Lung (tissue), 12 donors: ENCODE results near the gene UBE2H. TPM values are rescaled to one million over a fixed set of nuclear protein-coding genes. Genes with fewer than 3 reads are reported as not detected.

Experiments
- ATAC-seq: fragments of 200-7000 bp; cut with Tn5 transposase; one replicate; pipeline ENCODE4 v1.9.1; 2020; ENCODE audit warnings: moderate number of reproducible peaks; ENCODE audit not compliant: insufficient read depth, low FRiP score
- DNase-seq, 3 donors: peaks; one replicate each; pipeline ENCODE4 v3.0.0-alpha.2; 2013 to 2017
- H3K27ac ChIP-seq, 2 donors: one replicate each; pipeline ENCODE4 v1.5.1; 2013; ENCODE audit warnings: mild to moderate bottlenecking in 2 of 2, moderate library complexity in 2 of 2, control low read depth in 1 of 2, inconsistent platforms in 1 of 2, low read depth in 1 of 2, low read length in 1 of 2
- H3K27me3 ChIP-seq, 3 donors: one replicate each; pipeline ENCODE4 v1.5.1; 2013; ENCODE audit warnings: low read length in 2 of 3; ENCODE audit not compliant: control insufficient read depth in 3 of 3, insufficient read depth in 3 of 3
- H3K36me3 ChIP-seq, 4 donors: one replicate each; pipeline ENCODE4 v1.5.1; 2013; ENCODE audit warnings: low read length in 4 of 4, mild to moderate bottlenecking in 1 of 4, moderate library complexity in 1 of 4; ENCODE audit not compliant: control insufficient read depth in 4 of 4, insufficient read depth in 4 of 4
- H3K4me1 ChIP-seq, 5 donors: one replicate each; pipeline ENCODE4 v1.5.1; 2013; ENCODE audit warnings: low read length in 5 of 5, mild to moderate bottlenecking in 2 of 5, moderate library complexity in 1 of 5; ENCODE audit not compliant: control insufficient read depth in 5 of 5, insufficient read depth in 5 of 5
- H3K4me3 ChIP-seq: one replicate; pipeline ENCODE4 v1.5.1; 2013; ENCODE audit warnings: mild to moderate bottlenecking, control low read depth, moderate library complexity
- H3K9ac ChIP-seq, 2 donors: one replicate each; pipeline ENCODE4 v1.5.1; 2013; ENCODE audit warnings: low read length in 2 of 2, control low read depth in 1 of 2; ENCODE audit not compliant: insufficient read depth in 1 of 2
- H3K9me3 ChIP-seq, 4 donors: one replicate each; pipeline ENCODE4 v1.5.1; 2013; ENCODE audit warnings: low read length in 3 of 4, mild to moderate bottlenecking in 1 of 4, moderate library complexity in 1 of 4; ENCODE audit not compliant: control insufficient read depth in 4 of 4, insufficient read depth in 3 of 4
- WGBS, 2 donors: extraction: QIAGEN DNeasy Blood & Tissue Kit; methylation state at CpG; one replicate each; pipeline ENCODE4 v1.1.7; 2013; 5-methylcytosine and 5-hydroxymethylcytosine counted together
- polyA plus RNA-seq, 2 donors: library from polyadenylated mRNA; stranded (reverse); fragments of 200-250 nt; gene quantifications; one replicate each; pipeline ENCODE4 v1.2.1, GENCODE V29; 2013
- total RNA-seq, 2 donors: library from RNA; depleted of rRNA in 1 of 2; stranded (reverse); fragments of >200 nt in 1 of 2; gene quantifications; one replicate each; pipeline ENCODE4 v1.2.1, GENCODE V29; 2014 to 2021
- TF ChIP-seq, protein P1 (sequence below): IDR thresholded peaks from 2 replicates; pipeline ENCODE4 v1.5.1; 2012; ENCODE audit warnings: mild to moderate bottlenecking; ENCODE audit errors: control extremely low read depth, extremely low read depth
- donor health status: control.
- donor health status: control.
- donor health status: Bipolar disorder and iron deficiency.
- donor health status: healthy.
- donor health status: DM: yes; HTN: yes; CAD: no.

UBE2H gene
- total and polyA plus RNA-seq, 4 donors, result 23.0 to 102 (median 49.7) TPM

DNA sequence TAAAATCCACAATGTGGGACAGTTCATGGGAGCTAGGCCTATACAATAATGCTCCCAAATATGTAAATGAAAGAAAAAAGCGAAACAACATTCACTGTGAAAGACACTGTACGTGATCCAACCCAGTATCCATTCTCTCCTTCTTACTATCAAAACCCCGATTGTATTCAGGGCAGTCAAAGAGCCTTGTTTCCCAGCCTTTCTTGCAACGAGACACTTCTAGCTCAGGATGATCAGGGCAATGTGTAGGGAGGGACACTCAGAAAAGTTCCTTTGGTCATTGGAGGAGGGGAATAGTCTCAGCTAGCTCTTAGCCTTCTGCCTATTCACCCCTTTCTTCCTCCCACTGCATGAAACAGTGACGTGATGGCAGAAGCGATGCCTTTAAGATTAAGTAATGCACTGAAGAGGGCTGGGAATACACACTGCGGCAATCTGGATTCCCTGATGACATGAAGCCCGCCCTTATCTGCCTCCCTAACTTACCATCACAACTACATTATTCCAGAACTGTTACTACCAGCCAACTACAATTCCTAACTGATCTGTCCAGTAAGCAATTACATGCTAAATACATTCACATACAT, 27.3 kb downstream of the UBE2H start:
- Histone ChIP-seq H3K36me3 (peaks cover 3 to 4% (median 3%) of the 10 kb centered on the region in 4 donors), H3K9ac (no peak overlapping the region), H3K27ac (peak overlapping the region in 1 of 2 donors; percentile 82), H3K4me3 (no peak overlapping the region), H3K4me1 (peaks cover 0 to 13% (median 0%) of the 10 kb centered on the region in 5 donors), H3K9me3 (no peaks in the 10 kb centered on the region), H3K27me3 (no peaks in the 10 kb centered on the region)
- 83% methylated on average over 8 of the region's 8 CpGs for WGBS, 2 donors
- ATAC-seq, result no peak
- TF ChIP-seq, protein P1, sequence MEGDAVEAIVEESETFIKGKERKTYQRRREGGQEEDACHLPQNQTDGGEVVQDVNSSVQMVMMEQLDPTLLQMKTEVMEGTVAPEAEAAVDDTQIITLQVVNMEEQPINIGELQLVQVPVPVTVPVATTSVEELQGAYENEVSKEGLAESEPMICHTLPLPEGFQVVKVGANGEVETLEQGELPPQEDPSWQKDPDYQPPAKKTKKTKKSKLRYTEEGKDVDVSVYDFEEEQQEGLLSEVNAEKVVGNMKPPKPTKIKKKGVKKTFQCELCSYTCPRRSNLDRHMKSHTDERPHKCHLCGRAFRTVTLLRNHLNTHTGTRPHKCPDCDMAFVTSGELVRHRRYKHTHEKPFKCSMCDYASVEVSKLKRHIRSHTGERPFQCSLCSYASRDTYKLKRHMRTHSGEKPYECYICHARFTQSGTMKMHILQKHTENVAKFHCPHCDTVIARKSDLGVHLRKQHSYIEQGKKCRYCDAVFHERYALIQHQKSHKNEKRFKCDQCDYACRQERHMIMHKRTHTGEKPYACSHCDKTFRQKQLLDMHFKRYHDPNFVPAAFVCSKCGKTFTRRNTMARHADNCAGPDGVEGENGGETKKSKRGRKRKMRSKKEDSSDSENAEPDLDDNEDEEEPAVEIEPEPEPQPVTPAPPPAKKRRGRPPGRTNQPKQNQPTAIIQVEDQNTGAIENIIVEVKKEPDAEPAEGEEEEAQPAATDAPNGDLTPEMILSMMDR, result no peak
- DNase-seq, result no peak

DNA sequence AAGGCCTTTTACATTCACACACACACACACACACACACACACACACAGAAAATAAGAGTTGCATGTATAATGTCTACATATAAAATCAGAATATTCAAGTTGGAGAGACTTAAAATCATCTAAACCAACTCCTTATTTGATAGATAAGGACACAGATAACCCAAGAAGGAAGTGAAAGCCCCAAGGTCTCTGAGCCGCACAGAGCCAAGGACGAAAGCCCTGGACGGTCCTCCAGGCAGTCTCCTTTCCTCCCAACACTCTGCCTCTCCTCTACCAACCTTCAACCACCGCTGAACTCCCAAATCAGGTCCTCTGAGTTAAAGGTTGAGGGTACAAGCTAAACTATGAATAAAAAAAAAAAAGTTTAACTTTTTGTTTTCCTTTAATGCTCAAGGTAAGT, 28.2 kb downstream of the UBE2H start:
- no peak overlapping the region for H3K9ac ChIP-seq
- ATAC-seq, result no peak
- H3K27me3 ChIP-seq, result no peaks in the 10 kb centered on the region
- H3K4me3 ChIP-seq, result no peak overlapping the region
- H3K4me1 ChIP-seq, result peaks cover 0 to 13% (median 0%) of the 10 kb centered on the region in 5 donors
- DNase-seq, result no peak
- H3K27ac ChIP-seq, result no peak overlapping the region
- TF ChIP-seq, protein P1, result no peak
- H3K9me3 ChIP-seq, result no peaks in the 10 kb centered on the region
- WGBS, 2 donors, result 80 to 90% methylated on average over 4 of the region's 4 CpGs
- peaks cover 3 to 4% (median 3%) of the 10 kb centered on the region in 4 donors for H3K36me3 ChIP-seq

DNA sequence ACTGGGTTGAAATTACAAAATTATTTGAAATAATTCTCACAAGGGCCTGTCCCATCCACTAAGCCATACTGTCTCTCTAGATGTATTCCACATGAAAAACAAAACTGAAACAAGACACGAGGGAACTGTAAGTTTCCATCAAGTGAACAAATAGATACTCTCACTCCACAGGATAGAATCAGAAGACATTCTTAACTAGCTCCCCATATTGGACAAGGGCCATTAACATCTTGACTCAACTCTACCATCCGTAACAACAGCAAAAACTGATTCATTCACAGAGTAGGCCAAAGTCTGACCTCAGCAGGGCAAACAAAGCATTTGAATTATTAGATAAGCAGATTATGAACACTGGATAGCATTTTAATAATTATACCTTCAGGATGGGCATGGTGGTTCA, 29.1 kb downstream of the UBE2H start:
- Histone ChIP-seq H3K36me3 (peaks cover 2 to 3% (median 3%) of the 10 kb centered on the region in 4 donors), H3K27ac (peak overlapping the region in 1 of 2 donors; percentile 81), H3K9me3 (no peaks in the 10 kb centered on the region), H3K9ac (no peak overlapping the region), H3K27me3 (no peaks in the 10 kb centered on the region), H3K4me3 (no peak overlapping the region), H3K4me1 (peaks cover 0 to 19% (median 0%) of the 10 kb centered on the region in 5 donors)
- ATAC-seq (no peak), DNase-seq (no peak)
- TF ChIP-seq, protein P1, result no peak
- 46 to 68% methylated on average over 2 of the region's 2 CpGs for WGBS, 2 donors

DNA sequence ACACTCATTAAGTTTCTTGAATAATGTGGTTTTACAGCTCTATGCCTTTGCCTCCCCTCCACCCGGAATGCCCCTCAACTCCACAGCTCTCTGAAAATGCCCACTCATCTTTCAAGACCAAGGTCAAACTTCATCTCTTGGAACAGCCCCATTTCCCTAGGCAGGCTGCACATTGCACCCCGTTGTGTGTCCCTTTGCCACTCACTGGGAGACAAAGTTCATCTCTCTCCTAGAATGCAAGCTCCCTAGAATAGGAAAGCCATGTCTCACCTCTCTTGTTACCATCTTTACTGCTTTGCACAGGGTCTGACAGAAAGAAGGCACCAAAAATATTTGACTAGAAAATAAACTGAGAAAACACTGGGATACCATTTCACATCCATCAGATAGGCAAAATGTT, 33.3 kb downstream of the UBE2H start:
- Histone ChIP-seq H3K9ac (no peak overlapping the region), H3K27ac (no peak overlapping the region), H3K4me1 (peaks cover 0 to 36% (median 2%) of the 10 kb centered on the region in 5 donors), H3K4me3 (no peak overlapping the region), H3K36me3 (peaks cover 2 to 3% (median 2%) of the 10 kb centered on the region in 4 donors), H3K9me3 (no peaks in the 10 kb centered on the region), H3K27me3 (no peaks in the 10 kb centered on the region)
- no peak for ATAC-seq
- WGBS, 2 donors, result 94% methylated on average over 2 of the region's 2 CpGs
- TF ChIP-seq, protein P1, result no peak
- DNase-seq, result no peak
